Measurements from ENCODE around the gene STT3B.

The STT3B gene

GRCh38 chr3:31670722-31671121, 138.0 kb downstream of the STT3B start:
- peaks cover 4% of the 10 kb centered on the region; the same call in 1 of the 2 replicates for H3K36me3 ChIP-seq (ENCODE audit: insufficient read depth, low read length)
- H3K4me1 ChIP-seq (ENCODE audit: insufficient read depth, low read length) = 0 out of 2 replicates have a peak, but pooled peaks cover 4% of the 10 kb centered on the region
- no peaks in the 10 kb centered on the region for H3K9me3 ChIP-seq (ENCODE audit: control insufficient read depth, insufficient read depth, low read length)
- no peak overlapping the region for H3K9ac ChIP-seq (ENCODE audit: low read depth, low read length)

GRCh38 chr3:31671451-31671850, 138.7 kb downstream of the STT3B start:
- Histone ChIP-seq H3K9ac (ENCODE audit: low read depth, low read length) (no peak overlapping the region), H3K9me3 (ENCODE audit: control insufficient read depth, insufficient read depth, low read length) (no peaks in the 10 kb centered on the region), H3K4me1 (ENCODE audit: insufficient read depth, low read length) (0 out of 2 replicates have a peak, but pooled peaks cover 4% of the 10 kb centered on the region), H3K36me3 (ENCODE audit: insufficient read depth, low read length) (peaks cover 4% of the 10 kb centered on the region; the same call in 1 of the 2 replicates)

- Histone ChIP-seq H3K36me3 (ENCODE audit: insufficient read depth, low read length) (peaks cover 4% of the 10 kb centered on the region; the same call in 1 of the 2 replicates), H3K9me3 (ENCODE audit: control insufficient read depth, insufficient read depth, low read length) (no peaks in the 10 kb centered on the region), H3K4me1 (ENCODE audit: insufficient read depth, low read length) (0 out of 2 replicates have a peak, but pooled peaks cover 4% of the 10 kb centered on the region), H3K9ac (ENCODE audit: low read depth, low read length) (no peak overlapping the region)
Measured at GRCh38 chr3:31671976-31672375, 139.3 kb downstream of the STT3B start.

- Histone ChIP-seq H3K36me3 (ENCODE audit: insufficient read depth, low read length) (peaks cover 4% of the 10 kb centered on the region; the same call in 1 of the 2 replicates), H3K9ac (ENCODE audit: low read depth, low read length) (no peak overlapping the region), H3K4me1 (ENCODE audit: insufficient read depth, low read length) (peaks cover 6% of the 10 kb centered on the region), H3K9me3 (ENCODE audit: control insufficient read depth, insufficient read depth, low read length) (no peaks in the 10 kb centered on the region)
Measured at GRCh38 chr3:31673950-31674349, 141.2 kb downstream of the STT3B start.

GRCh38 chr3:31676556-31676955, 143.8 kb downstream of the STT3B start:
- H3K9ac ChIP-seq (ENCODE audit: low read depth, low read length) = no peak overlapping the region
- peaks cover 7% of the 10 kb centered on the region for H3K36me3 ChIP-seq (ENCODE audit: insufficient read depth, low read length)
- H3K4me1 ChIP-seq (ENCODE audit: insufficient read depth, low read length) = peaks cover 13% of the 10 kb centered on the region
- H3K9me3 ChIP-seq (ENCODE audit: control insufficient read depth, insufficient read depth, low read length) = no peaks in the 10 kb centered on the region

- H3K36me3 ChIP-seq (ENCODE audit: insufficient read depth, low read length) = peaks cover 3% of the 10 kb centered on the region
- no peaks in the 10 kb centered on the region for H3K9me3 ChIP-seq (ENCODE audit: control insufficient read depth, insufficient read depth, low read length)
- H3K9ac ChIP-seq (ENCODE audit: low read depth, low read length) = no peak overlapping the region
- peaks cover 13% of the 10 kb centered on the region for H3K4me1 ChIP-seq (ENCODE audit: insufficient read depth, low read length)
Measured at GRCh38 chr3:31680072-31680870, 147.5 kb downstream of the STT3B start.
